K562 (cell line): ENCODE measurements around the gene CYB5B. TPM values are rescaled to one million over a fixed set of nuclear protein-coding genes. Genes with fewer than 3 reads are reported as not detected.

ENCODE experiments used
- CTCF ChIP-seq, 3 experiments: IDR thresholded peaks in 2 of 3; conservative IDR thresholded peaks in 1 of 3; 2 replicates each; pipeline ENCODE4 v1.5.1; 2011 to 2012; ENCODE audit warnings: low read length in 3 of 3, mild to moderate bottlenecking in 3 of 3, control low read depth in 2 of 3, improper control_type of control experiment in 1 of 3, inconsistent platforms in 1 of 3, low read depth in 1 of 3, mixed read lengths in 1 of 3, moderate library complexity in 1 of 3; ENCODE audit not compliant: insufficient read depth in 2 of 3
- DNMT1 ChIP-seq: fragments of 450-650 bp; IDR thresholded peaks from 2 replicates; pipeline ENCODE4 v1.6.1; 2016; ENCODE audit warnings: antibody characterized with exemption, mild to moderate bottlenecking
- ELK1 ChIP-seq: sonication (generic); formaldehyde crosslinking; IDR thresholded peaks from 2 replicates; pipeline ENCODE4 v1.8.1; 2022; ENCODE audit warnings: missing genetic modification reagents
- FUS ChIP-seq: fragments of 200-400 bp; formaldehyde crosslinking; optimal IDR thresholded peaks from 2 replicates; pipeline ENCODE3; 2017; ENCODE audit warnings: low read depth, low read length
- HNRNPLL ChIP-seq: fragments of 200-400 bp; formaldehyde crosslinking; IDR thresholded peaks from 2 replicates; pipeline ENCODE4 v1.6.1; 2017; ENCODE audit warnings: low read length, low read depth, mild to moderate bottlenecking; ENCODE audit not compliant: poor library complexity, severe bottlenecking
- MNT ChIP-seq, 2 experiments: fragments of 450-650 bp; conservative IDR thresholded peaks; 2 replicates each; pipeline ENCODE4 v1.6.1; 2017; ENCODE audit warnings: mild to moderate bottlenecking in 2 of 2, moderate library complexity in 2 of 2
- NCOA1 ChIP-seq: fragments of 450-650 bp; IDR thresholded peaks from 2 replicates; pipeline ENCODE4 v1.6.1; 2016; ENCODE audit warnings: low read depth
- NFXL1 ChIP-seq: fragments of 450-650 bp; formaldehyde crosslinking; IDR thresholded peaks from 2 replicates; pipeline ENCODE4 v1.4.0; 2021; ENCODE audit warnings: mild to moderate bottlenecking
- RBM22 ChIP-seq: fragments of 200-400 bp; formaldehyde crosslinking; IDR thresholded peaks from 2 replicates; pipeline ENCODE4 v1.6.1; 2018; ENCODE audit warnings: low read length, low read depth; ENCODE audit not compliant: poor library complexity, severe bottlenecking
- TAL1 ChIP-seq: fragments of 450-650 bp; IDR thresholded peaks from 2 replicates; pipeline ENCODE4 v1.6.1; 2016; ENCODE audit warnings: mild to moderate bottlenecking
- YBX1 ChIP-seq: fragments of 450-650 bp; IDR thresholded peaks from 2 replicates; pipeline ENCODE4 v1.7.1; 2016; ENCODE audit warnings: mild to moderate bottlenecking
- ZBTB49 ChIP-seq: sonication (generic); formaldehyde crosslinking; IDR thresholded peaks from 2 replicates; pipeline ENCODE4 v1.8.0; 2022; ENCODE audit warnings: missing genetic modification reagents, mild to moderate bottlenecking, borderline replicate concordance
- ZNF277 ChIP-seq: fragments of 250-450 bp; sonication (Bioruptor Pico); IDR thresholded peaks from 2 replicates; pipeline ENCODE4 v1.8.0; 2022; ENCODE audit warnings: inconsistent platforms, mild to moderate bottlenecking, moderate library complexity, borderline replicate concordance
- ZNF764 ChIP-seq: fragments of 250-450 bp; sonication (Bioruptor Pico); IDR thresholded peaks from 2 replicates; pipeline ENCODE4 v1.4.0; 2020; ENCODE audit warnings: low read depth, mild to moderate bottlenecking, moderate library complexity
- polyA plus RNA-seq, 8 experiments: library from polyadenylated mRNA; depleted of rRNA in 4 of 8; stranded (reverse) in 5 of 8; unstranded in 3 of 8; fragments of >200 nt; fragmentation: Nextera tagmentation in 2 of 8; fragmentation: Illumina TruSeq in 1 of 8; extraction: Ambion mirVana in 2 of 8; extraction: Trizol in 1 of 8; gene quantifications; 2 replicates each; pipeline versions ENCODE4 v1.2.1 to v1.2.3, GENCODE V29; 2011 to 2014; ENCODE audit warnings: inconsistent platforms in 1 of 8, missing spikeins in 1 of 8
- total RNA-seq, 7 experiments: library from RNA; depleted of rRNA in 6 of 7; stranded (reverse); fragments of >200 nt in 6 of 7; fragmentation: Illumina TruSeq in 2 of 7; extraction: Trizol in 2 of 7; gene quantifications; 2 replicates each; pipeline versions ENCODE4 v1.2.1 to v1.2.3, GENCODE V29; 2011 to 2021; ENCODE audit warnings: low replicate concordance in 1 of 7

The CYB5B gene
- total and polyA plus RNA-seq, 9 of the 15 experiments (the other 6 are each of a cell fraction or from before 2014, with no cell fraction given) = 29.9 to 274 (median 136) TPM

GRCh38 chr16:69481901-69482341 lies 57.5 kb downstream of the CYB5B start (continued):
- TF ChIP-seq NFXL1 (CRISPR knock-in tag) (no peak), ELK1 (no peak), HNRNPLL (no peak), DNMT1 (no peak), RBM22 (no peak), ZNF277 (no peak), CTCF (IDR thresholded peaks at IDR 0.05 in 2 of 3, conservative IDR thresholded peaks at IDR 0.05 in 1 of 3; ENCODE audit: insufficient read depth in 2 of 3, low read depth in 1 of 3, low read length in 3 of 3) (peak in 1 of 3 experiments; percentile 9; a peak in 2 of 6 replicates), TAL1 (peak; percentile 69), MNT (conservative IDR thresholded peaks at IDR 0.05) (no peak), FUS (no peak), NCOA1 (no peak), ZBTB49 (CRISPR knock-in tag) (no peak), YBX1 (no peak), ZNF764 (CRISPR knock-in tag) (no peak)
